ENCODE data around the gene GYS2.

GYS2 gene

GRCh38 chr12:21631367-21631766 lies 26.7 kb upstream of the GYS2 start:
- POLR2A ChIA-PET, result no interaction called here
- DNase-seq (ENCODE audit: extremely low spot score), result no peak

GRCh38 chr12:21627924-21628323 lies 23.3 kb upstream of the GYS2 start:
- no peak for DNase-seq (ENCODE audit: extremely low spot score)
- TF ChIP-seq FOXK2 (IDR thresholded peaks at IDR 0.05), result no peak
- no peak for TF ChIP-seq TARDBP (IDR thresholded peaks at IDR 0.05)
- no peak for TF ChIP-seq ELF4 (IDR thresholded peaks at IDR 0.05)
- no peak for TF ChIP-seq FOXM1 (IDR thresholded peaks at IDR 0.05; ENCODE audit: borderline replicate concordance)
- no peak for TF ChIP-seq LEF1 (IDR thresholded peaks at IDR 0.05; ENCODE audit: borderline replicate concordance)
- TF ChIP-seq, protein P1, sequence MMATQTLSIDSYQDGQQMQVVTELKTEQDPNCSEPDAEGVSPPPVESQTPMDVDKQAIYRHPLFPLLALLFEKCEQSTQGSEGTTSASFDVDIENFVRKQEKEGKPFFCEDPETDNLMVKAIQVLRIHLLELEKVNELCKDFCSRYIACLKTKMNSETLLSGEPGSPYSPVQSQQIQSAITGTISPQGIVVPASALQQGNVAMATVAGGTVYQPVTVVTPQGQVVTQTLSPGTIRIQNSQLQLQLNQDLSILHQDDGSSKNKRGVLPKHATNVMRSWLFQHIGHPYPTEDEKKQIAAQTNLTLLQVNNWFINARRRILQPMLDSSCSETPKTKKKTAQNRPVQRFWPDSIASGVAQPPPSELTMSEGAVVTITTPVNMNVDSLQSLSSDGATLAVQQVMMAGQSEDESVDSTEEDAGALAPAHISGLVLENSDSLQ (IDR thresholded peaks at IDR 0.05), result no peak
- TF ChIP-seq NFRKB (IDR thresholded peaks at IDR 0.05), result no peak
- no peak for TF ChIP-seq ZNF384 (IDR thresholded peaks at IDR 0.05)
- TF ChIP-seq SUZ12 (IDR thresholded peaks at IDR 0.05), result no peak
- no peak for TF ChIP-seq HDGF (IDR thresholded peaks at IDR 0.05; ENCODE audit: borderline replicate concordance)
- no peak for TF ChIP-seq BHLHE40 (IDR thresholded peaks at IDR 0.05; ENCODE audit: borderline replicate concordance)
- TF ChIP-seq FOXA1 (IDR thresholded peaks at IDR 0.05), result no peak
- no peak for TF ChIP-seq CTBP1 (IDR thresholded peaks at IDR 0.05; ENCODE audit: borderline replicate concordance)
- TF ChIP-seq ARNT (IDR thresholded peaks at IDR 0.05), result no peak
- TF ChIP-seq SP1 (IDR thresholded peaks at IDR 0.05), result no peak
- no peak for TF ChIP-seq L3MBTL2 (conservative IDR thresholded peaks at IDR 0.05)
- CTCF ChIA-PET, result no interaction called here
- POLR2A ChIA-PET, result no interaction called here

More at GRCh38 chr12:21631367-21631766, 26.7 kb upstream of the GYS2 start:
- no peak for TF ChIP-seq BHLHE40 (IDR thresholded peaks at IDR 0.05; ENCODE audit: borderline replicate concordance)
- no peak for TF ChIP-seq TARDBP (IDR thresholded peaks at IDR 0.05)
- TF ChIP-seq, protein P1 (IDR thresholded peaks at IDR 0.05), result no peak
- TF ChIP-seq HDGF (IDR thresholded peaks at IDR 0.05; ENCODE audit: borderline replicate concordance), result no peak
- no peak for TF ChIP-seq L3MBTL2 (conservative IDR thresholded peaks at IDR 0.05)
- no peak for TF ChIP-seq SP1 (IDR thresholded peaks at IDR 0.05)
- no peak for TF ChIP-seq ARNT (IDR thresholded peaks at IDR 0.05)
- CTCF ChIA-PET, result interaction anchor here (0.6 kb wide), 1 partner anchor 26 kb away, joined by 3 read pairs; the partner anchor contains the start of gene LDHB

DNA sequence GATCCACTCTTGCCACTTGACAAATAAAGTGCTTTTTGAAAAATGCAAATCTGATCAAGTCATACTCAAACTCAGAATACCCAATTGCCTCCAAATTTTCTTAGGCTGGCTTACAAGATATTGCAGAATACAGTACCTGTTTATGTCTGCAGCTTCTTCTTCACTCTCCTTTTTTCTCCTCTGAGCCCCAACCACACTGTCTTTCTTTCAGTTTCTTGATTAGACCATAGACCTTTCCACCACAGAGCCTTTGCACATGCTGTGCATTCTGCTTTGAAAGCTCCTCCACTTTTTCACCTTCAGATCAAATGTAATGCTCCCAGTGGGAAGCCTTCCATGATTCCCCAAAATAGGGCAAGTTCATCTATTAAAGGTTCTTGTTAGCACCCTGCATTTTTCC lies 13.9 kb upstream of the GYS2 start:
- TF ChIP-seq ARNT (IDR thresholded peaks at IDR 0.05) (no peak), FOXM1 (IDR thresholded peaks at IDR 0.05; ENCODE audit: borderline replicate concordance) (no peak), HDGF (IDR thresholded peaks at IDR 0.05; ENCODE audit: borderline replicate concordance) (no peak), L3MBTL2 (conservative IDR thresholded peaks at IDR 0.05) (no peak), SUZ12 (IDR thresholded peaks at IDR 0.05) (no peak), FOXA1 (IDR thresholded peaks at IDR 0.05) (no peak), LEF1 (IDR thresholded peaks at IDR 0.05; ENCODE audit: borderline replicate concordance) (no peak), TARDBP (IDR thresholded peaks at IDR 0.05) (no peak), BHLHE40 (IDR thresholded peaks at IDR 0.05; ENCODE audit: borderline replicate concordance) (no peak)
- TF ChIP-seq, protein P1 (IDR thresholded peaks at IDR 0.05), result no peak
- DNase-seq (ENCODE audit: extremely low spot score), result no peak
- ChIA-PET CTCF (no interaction called here), POLR2A (no interaction called here)

DNA sequence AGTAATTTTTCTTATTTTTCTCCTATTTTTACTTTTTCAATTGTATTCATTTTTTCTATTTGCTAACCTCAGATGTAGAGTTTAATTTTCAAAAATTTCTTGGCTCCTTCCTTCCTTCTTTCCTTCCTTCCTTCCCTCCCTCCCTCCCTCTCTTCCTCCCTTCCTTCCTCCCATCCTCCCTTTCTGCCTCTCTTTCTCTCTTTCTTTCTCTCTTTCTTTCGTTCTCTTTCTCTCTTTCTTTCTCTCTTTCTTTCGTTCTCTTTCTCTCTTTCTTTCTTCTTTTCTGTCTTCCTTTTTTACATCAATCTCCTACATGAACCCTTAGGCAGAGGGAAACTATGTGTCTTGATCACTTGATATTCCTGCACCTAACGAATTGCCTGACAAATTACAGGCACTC lies 12.4 kb upstream of the GYS2 start:
- no peak for DNase-seq (ENCODE audit: extremely low spot score)
- CTCF ChIA-PET, result no interaction called here
- TF ChIP-seq BHLHE40 (IDR thresholded peaks at IDR 0.05; ENCODE audit: borderline replicate concordance), result no peak
- POLR2A ChIA-PET, result no interaction called here

DNA sequence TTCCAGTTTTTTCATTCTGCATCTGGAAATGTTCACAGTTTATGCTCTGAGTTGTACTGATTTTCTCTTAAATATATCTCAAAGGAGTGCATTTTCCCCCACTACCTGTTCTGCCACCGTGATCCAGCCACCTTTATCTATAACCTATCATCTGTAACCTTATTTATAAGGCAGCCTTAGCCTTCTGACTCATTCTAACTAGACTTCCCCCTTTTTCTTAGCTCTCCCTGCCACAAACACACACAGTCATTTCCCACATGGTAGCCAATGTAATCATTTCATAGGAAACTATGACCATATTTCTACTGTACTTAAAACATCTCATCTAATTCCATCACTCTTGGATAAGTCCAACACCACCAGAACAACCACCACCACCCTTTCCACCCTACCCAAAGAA lies 10.8 kb upstream of the GYS2 start:
- DNase-seq (ENCODE audit: extremely low spot score), result no peak
- ChIA-PET POLR2A (no interaction called here), CTCF (no interaction called here)
- TF ChIP-seq ZNF384 (IDR thresholded peaks at IDR 0.05), result no peak
- TF ChIP-seq SUZ12 (IDR thresholded peaks at IDR 0.05), result no peak
- no peak for TF ChIP-seq CTBP1 (IDR thresholded peaks at IDR 0.05; ENCODE audit: borderline replicate concordance)
- TF ChIP-seq SP1 (IDR thresholded peaks at IDR 0.05), result no peak
- TF ChIP-seq LEF1 (IDR thresholded peaks at IDR 0.05; ENCODE audit: borderline replicate concordance), result no peak

GRCh38 chr12:21614506-21614905 lies 9.9 kb upstream of the GYS2 start:
- no peak for TF ChIP-seq NFRKB (IDR thresholded peaks at IDR 0.05)
- no peak for TF ChIP-seq BHLHE40 (IDR thresholded peaks at IDR 0.05; ENCODE audit: borderline replicate concordance)
- no peak for TF ChIP-seq FOXM1 (IDR thresholded peaks at IDR 0.05; ENCODE audit: borderline replicate concordance)
- TF ChIP-seq ELF4 (IDR thresholded peaks at IDR 0.05), result no peak
- TF ChIP-seq ARNT (IDR thresholded peaks at IDR 0.05), result no peak
- TF ChIP-seq FOXA1 (IDR thresholded peaks at IDR 0.05), result no peak
- TF ChIP-seq, protein P1 (IDR thresholded peaks at IDR 0.05), result no peak
- TF ChIP-seq LEF1 (IDR thresholded peaks at IDR 0.05; ENCODE audit: borderline replicate concordance), result no peak
- no peak for TF ChIP-seq TARDBP (IDR thresholded peaks at IDR 0.05)
- TF ChIP-seq SP1 (IDR thresholded peaks at IDR 0.05), result no peak
- no peak for TF ChIP-seq HDGF (IDR thresholded peaks at IDR 0.05; ENCODE audit: borderline replicate concordance)
- TF ChIP-seq CTBP1 (IDR thresholded peaks at IDR 0.05; ENCODE audit: borderline replicate concordance), result no peak
- TF ChIP-seq ZNF384 (IDR thresholded peaks at IDR 0.05), result no peak
- no peak for TF ChIP-seq FOXK2 (IDR thresholded peaks at IDR 0.05)
- no peak for TF ChIP-seq L3MBTL2 (conservative IDR thresholded peaks at IDR 0.05)
- TF ChIP-seq SUZ12 (IDR thresholded peaks at IDR 0.05), result no peak
- CTCF ChIA-PET, result no interaction called here
- POLR2A ChIA-PET, result no interaction called here
- DNase-seq (ENCODE audit: extremely low spot score), result no peak

All from HEK293T (cell line).